Measurements from ENCODE around the gene ARMC5. TPM values are rescaled to one million over a fixed set of nuclear protein-coding genes. Genes with fewer than 3 reads are reported as not detected.

Gene ARMC5
- total RNA-seq, 4 donors from 2014 or later: 2.5 to 7.7 (median 4.4) TPM

DNA sequence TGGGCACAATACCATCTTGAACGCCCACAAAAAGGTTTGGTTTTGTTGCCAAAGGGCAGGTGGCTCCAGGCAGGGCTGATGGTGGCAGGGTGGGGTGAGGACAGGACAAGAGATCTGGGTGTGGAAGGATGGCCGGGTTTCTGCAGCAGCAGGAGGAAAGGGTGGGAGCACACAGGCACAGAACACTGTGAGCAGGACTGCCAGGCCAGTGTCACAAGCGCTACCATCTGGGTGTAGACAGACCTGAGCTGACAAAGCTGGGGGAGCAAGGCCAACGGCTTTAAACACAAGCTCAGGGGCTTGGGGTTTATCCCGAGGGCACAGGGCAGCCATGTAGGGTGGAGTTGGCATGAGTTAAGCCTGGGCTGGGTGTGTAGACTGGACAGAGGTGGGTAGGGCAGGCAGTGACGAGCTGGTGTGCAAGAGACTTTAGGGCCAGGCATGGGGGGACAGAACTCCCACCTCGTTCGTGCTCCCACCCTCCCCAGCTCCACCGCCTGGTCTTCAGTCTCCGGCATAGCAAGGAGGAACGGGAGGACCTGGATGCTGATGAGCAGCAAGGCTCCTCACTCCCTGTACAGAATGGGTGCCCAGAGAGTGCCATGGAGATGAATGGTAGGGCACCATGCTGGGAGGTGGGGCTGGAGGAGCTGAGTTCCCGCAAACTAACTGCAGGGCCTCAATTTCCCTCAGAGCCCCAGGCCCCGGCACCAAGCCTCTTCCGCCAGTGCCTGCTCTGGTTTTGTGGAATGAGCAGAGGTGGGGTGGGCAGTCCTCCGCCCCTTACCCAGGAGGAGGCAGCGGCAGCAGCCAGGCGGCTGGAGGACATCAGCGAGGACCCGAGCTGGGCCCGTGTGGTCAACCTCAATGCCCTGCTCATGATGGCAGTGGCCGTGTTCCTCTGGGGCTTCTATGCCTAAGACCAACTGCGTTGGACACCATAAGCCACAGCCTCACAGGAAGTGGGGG lies 30.6 kb downstream of the ARMC5 start:
- TF ChIP-seq, protein P1, sequence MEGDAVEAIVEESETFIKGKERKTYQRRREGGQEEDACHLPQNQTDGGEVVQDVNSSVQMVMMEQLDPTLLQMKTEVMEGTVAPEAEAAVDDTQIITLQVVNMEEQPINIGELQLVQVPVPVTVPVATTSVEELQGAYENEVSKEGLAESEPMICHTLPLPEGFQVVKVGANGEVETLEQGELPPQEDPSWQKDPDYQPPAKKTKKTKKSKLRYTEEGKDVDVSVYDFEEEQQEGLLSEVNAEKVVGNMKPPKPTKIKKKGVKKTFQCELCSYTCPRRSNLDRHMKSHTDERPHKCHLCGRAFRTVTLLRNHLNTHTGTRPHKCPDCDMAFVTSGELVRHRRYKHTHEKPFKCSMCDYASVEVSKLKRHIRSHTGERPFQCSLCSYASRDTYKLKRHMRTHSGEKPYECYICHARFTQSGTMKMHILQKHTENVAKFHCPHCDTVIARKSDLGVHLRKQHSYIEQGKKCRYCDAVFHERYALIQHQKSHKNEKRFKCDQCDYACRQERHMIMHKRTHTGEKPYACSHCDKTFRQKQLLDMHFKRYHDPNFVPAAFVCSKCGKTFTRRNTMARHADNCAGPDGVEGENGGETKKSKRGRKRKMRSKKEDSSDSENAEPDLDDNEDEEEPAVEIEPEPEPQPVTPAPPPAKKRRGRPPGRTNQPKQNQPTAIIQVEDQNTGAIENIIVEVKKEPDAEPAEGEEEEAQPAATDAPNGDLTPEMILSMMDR (IDR thresholded peaks at IDR 0.05; ENCODE audit: low read depth): no peak

DNA sequence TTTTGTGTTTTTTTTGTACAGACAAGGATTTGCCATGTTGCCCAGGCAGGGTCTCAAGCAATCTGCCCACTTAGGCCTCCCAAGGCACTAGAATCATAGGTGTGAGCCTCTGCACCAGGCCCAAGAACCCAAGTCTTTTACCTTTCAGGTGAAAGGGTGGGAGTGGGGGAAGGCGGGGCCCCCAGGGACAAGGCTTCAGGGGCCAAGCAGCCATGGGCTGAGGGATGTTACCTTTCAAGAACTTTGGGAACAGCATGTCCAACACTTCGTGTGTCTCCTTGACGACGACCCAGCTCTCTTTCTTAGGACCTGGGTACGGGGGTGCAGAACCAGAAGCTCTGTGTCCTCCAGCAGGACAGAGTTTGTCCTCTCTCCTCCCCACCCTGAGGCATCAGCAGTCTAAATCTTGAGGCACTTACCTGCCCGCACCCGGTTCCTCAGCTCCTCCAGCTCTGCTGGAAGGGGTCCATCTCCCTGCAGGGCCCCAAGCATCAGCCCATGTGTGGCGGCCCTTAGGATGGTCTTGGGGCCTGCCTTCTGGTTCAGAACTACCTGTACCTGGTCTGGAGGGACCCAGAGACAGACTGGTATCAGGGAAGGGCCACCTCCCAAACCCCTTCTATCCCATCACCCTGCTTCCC lies 32.6 kb downstream of the ARMC5 start:
- TF ChIP-seq, protein P1 (IDR thresholded peaks at IDR 0.05; ENCODE audit: low read depth): no peak

DNA sequence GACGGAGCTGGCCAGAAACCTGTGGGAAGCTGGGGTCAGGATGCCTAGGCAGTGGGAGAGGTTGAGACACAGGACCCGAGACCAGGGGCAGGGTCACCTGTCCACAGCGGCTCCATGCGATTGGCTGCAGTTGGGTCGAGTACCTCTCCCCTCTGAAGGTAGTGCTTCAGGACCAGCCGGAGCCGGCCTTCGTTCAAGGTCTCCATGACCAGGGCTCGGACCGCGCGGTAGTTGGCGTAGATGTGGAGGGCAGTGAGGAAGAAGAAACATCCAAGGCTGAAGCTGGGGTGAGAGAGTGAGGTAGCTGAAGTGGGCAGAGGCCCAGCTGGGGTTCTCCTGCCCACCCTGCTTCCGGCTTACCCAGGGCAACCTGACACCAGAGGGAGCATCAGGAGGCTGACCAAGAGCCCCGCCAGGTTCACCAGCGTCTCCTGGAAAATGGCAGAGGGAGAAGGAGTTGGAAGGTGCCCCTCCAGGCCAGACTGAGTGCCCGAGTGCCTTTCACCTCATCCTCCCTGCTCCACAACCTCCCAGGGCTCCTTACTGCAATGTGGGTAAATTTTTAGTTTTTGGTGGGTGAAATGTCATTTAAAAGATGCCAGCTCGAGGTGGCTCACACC lies 34.3 kb downstream of the ARMC5 start:
- TF ChIP-seq, protein P1 (IDR thresholded peaks at IDR 0.05; ENCODE audit: low read depth): no peak

DNA sequence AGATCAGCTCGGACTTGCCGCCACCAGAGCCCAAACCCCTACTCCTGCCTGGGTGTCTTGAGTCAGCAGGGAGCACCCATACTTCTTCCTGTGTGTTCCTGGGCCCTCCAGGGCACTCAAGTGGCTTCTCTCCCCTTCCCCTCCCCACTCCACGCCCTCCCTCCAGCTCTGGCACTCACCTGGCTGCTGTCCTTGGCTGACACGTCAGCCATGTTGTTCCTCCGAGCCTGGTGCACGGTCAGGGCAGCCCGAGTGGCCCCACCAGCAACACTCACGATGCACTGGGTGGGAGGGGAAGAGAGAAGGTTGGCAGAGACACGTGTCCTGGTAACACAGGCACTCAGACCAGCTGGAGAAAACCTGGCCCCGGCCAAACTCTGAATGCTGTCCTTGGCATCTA lies 37.4 kb downstream of the ARMC5 start:
- TF ChIP-seq, protein P1 (IDR thresholded peaks at IDR 0.05; ENCODE audit: low read depth): no peak

DNA sequence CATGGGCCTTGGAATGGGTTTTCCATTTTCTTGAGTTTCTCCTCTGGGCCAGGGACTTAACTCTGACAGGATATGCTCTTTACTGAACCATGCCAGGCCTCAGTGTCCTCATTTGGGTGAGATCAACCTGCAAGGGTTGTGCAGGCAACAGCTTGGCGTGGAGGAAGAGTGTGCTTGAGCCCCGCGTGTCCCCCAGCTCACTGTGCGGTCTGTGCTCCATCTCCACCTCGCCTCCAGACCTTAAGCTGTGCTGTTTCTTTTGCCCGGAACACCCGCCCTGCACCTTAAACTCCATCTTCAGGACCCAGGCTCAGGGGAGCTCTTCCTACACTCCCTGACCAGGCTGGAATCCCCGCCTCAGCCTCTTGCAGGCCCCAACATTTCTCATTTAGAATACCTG lies 39.2 kb downstream of the ARMC5 start:
- TF ChIP-seq, protein P1 (IDR thresholded peaks at IDR 0.05; ENCODE audit: low read depth): no peak

DNA sequence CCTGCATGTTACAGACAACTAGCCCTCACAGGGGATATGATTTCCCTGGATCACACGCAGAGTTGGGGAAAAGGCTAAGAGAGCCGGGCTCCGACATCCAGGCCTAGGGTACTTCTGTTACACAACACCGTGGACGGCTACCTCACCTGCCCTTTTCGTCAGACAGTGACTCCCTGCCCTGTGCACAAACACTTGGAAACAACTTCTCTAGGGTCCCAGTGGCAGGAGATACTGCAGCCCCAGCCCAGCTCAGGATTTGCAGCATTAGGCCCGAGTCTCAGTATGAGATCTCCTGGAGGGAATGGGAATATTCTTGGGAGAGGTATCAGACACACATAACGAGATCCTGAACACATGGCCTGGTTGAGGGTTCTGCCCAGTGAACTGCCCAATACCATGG lies 40.6 kb downstream of the ARMC5 start:
- TF ChIP-seq, protein P1 (IDR thresholded peaks at IDR 0.05; ENCODE audit: low read depth): no peak
